T-helper 2 cell treated with Interferon-gamma antibody and Interleukin-4, amounts not matched to agents 5 μg/mL and 100 μg/mL, for 36 hours (primary cell): ENCODE data around the gene CTSO.

Source experiments
- DNase-seq: peaks from one replicate; pipeline ENCODE4 v3.0.0; 2021; ENCODE audit warnings: low spot score
- H3K27ac Mint-ChIP-seq: one replicate; pipeline ENCODE4 v1.8.0; 2021; ENCODE audit warnings: mild to moderate bottlenecking, mixed read lengths
- H3K27me3 Mint-ChIP-seq: one replicate; pipeline ENCODE4 v1.8.0; 2021; ENCODE audit warnings: low read depth, mixed read lengths
- H3K36me3 Mint-ChIP-seq: one replicate; pipeline ENCODE4 v1.8.0; 2021; ENCODE audit warnings: low read depth, mixed read lengths
- H3K4me1 Mint-ChIP-seq: one replicate; pipeline ENCODE4 v1.8.0; 2021; ENCODE audit warnings: low read depth, mixed read lengths
- H3K4me3 Mint-ChIP-seq: one replicate; pipeline ENCODE4 v1.8.0; 2022; ENCODE audit warnings: mild to moderate bottlenecking, moderate library complexity, mixed read lengths
- H3K9me3 Mint-ChIP-seq: one replicate; pipeline ENCODE4 v1.8.0; 2021; ENCODE audit warnings: mixed read lengths

CTSO gene, protein sequence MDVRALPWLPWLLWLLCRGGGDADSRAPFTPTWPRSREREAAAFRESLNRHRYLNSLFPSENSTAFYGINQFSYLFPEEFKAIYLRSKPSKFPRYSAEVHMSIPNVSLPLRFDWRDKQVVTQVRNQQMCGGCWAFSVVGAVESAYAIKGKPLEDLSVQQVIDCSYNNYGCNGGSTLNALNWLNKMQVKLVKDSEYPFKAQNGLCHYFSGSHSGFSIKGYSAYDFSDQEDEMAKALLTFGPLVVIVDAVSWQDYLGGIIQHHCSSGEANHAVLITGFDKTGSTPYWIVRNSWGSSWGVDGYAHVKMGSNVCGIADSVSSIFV

GRCh38 chr4:155953151-155954117 lies at the start of gene CTSO:
TSS of gene CTSO (minus strand) at chr4:155953866. CDS start at chr4:155953847, 19 bp downstream.
- Mint-ChIP-seq H3K9me3 (no peaks in the 10 kb centered on the region), H3K27me3 (peaks cover 9% of the 10 kb centered on the region), H3K4me1 (peaks cover 5% of the 10 kb centered on the region), H3K4me3 (peak within 1 kb of the TSS; percentile 97), H3K27ac (peak within 1 kb of the TSS; percentile 98), H3K36me3 (no peaks in the 10 kb centered on the region)
- peak; percentile 65 for DNase-seq

GRCh38 chr4:156000491-156000890 lies 46.8 kb upstream of the CTSO start:
- no peaks in the 10 kb centered on the region for H3K27me3 Mint-ChIP-seq
- H3K4me1 Mint-ChIP-seq = no peaks in the 10 kb centered on the region

DNA sequence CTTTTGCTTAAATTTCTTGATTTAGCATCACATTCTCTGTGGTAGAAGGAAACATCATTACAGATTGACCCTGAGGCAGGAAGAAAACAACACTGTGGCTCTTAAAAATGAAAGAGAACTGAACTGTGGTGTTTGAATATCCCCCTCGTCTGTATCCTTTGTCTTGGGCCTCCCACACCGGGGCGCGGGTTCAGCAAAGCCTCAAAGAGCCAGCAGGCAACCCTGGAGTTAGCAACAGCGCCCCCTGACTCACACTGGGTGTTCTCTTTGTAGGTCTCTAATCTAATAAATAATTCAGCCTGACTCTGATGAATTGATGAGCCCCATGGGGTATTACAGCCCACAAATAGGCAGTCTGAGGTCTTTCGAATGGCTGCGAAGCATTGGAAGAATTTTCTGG lies 46.1 kb upstream of the CTSO start:
- no peaks in the 10 kb centered on the region for H3K4me1 Mint-ChIP-seq
- no peak overlapping the region for H3K4me3 Mint-ChIP-seq
- no peaks in the 10 kb centered on the region for H3K27me3 Mint-ChIP-seq
- H3K36me3 Mint-ChIP-seq = no peaks in the 10 kb centered on the region
- no peak overlapping the region for H3K27ac Mint-ChIP-seq
- DNase-seq = no peak
- H3K9me3 Mint-ChIP-seq = no peaks in the 10 kb centered on the region

More at GRCh38 chr4:156000491-156000890, 46.8 kb upstream of the CTSO start:
- Mint-ChIP-seq H3K4me3 (no peak overlapping the region), H3K9me3 (no peaks in the 10 kb centered on the region), H3K36me3 (no peaks in the 10 kb centered on the region), H3K27ac (no peak overlapping the region)
- DNase-seq = no peak

- no peaks in the 10 kb centered on the region for H3K27me3 Mint-ChIP-seq
- DNase-seq = no peak
- no peak overlapping the region for H3K4me3 Mint-ChIP-seq
- H3K27ac Mint-ChIP-seq = no peak overlapping the region
- H3K4me1 Mint-ChIP-seq = no peaks in the 10 kb centered on the region
- no peaks in the 10 kb centered on the region for H3K9me3 Mint-ChIP-seq
- no peaks in the 10 kb centered on the region for H3K36me3 Mint-ChIP-seq
Observed at GRCh38 chr4:155995069-155995468, 41.4 kb upstream of the CTSO start.

- Mint-ChIP-seq H3K4me3 (no peak overlapping the region), H3K36me3 (no peaks in the 10 kb centered on the region), H3K9me3 (no peaks in the 10 kb centered on the region), H3K27me3 (no peaks in the 10 kb centered on the region), H3K27ac (no peak overlapping the region), H3K4me1 (no peaks in the 10 kb centered on the region)
- no peak for DNase-seq
Observed at GRCh38 chr4:155984106-155984797, 30.6 kb upstream of the CTSO start.

DNA sequence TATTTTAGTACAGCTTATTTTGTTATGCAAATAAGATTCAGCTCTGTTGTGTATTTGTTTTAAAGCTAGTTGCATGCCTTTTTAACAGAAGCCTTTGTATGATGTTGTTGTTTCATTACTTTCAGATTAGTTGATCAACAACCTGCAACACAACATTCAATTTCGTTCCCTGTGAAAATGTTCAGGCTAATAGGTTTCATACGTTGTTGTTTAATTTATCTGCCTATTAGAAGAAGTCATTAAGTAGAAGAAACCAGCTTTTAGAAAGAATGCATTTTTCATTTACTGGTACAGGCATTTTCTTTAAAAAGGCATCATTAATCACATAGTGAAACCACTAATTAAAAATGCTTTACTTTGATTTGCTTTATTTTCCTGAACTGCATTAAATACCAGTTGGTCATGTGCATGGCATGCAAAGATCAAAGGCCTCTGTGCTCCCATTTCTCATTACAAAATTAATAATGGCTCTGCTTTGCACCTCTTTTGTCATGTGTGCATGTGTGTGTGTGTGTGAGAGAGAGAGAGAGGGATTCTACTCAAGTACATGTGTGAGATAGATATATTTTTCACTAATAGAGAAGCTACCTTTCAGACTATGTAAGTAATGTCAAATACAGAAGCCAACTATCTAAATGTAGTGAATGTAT lies 29.2 kb upstream of the CTSO start:
- Mint-ChIP-seq H3K4me3 (no peak overlapping the region), H3K27ac (no peak overlapping the region), H3K9me3 (no peaks in the 10 kb centered on the region), H3K36me3 (no peaks in the 10 kb centered on the region), H3K27me3 (no peaks in the 10 kb centered on the region), H3K4me1 (no peaks in the 10 kb centered on the region)
- no peak for DNase-seq

- Mint-ChIP-seq H3K27me3 (no peaks in the 10 kb centered on the region), H3K36me3 (no peaks in the 10 kb centered on the region), H3K4me3 (no peak overlapping the region), H3K9me3 (no peaks in the 10 kb centered on the region), H3K4me1 (no peaks in the 10 kb centered on the region), H3K27ac (no peak overlapping the region)
- DNase-seq = no peak
Observed at GRCh38 chr4:155978810-155979209, 25.1 kb upstream of the CTSO start.

DNA sequence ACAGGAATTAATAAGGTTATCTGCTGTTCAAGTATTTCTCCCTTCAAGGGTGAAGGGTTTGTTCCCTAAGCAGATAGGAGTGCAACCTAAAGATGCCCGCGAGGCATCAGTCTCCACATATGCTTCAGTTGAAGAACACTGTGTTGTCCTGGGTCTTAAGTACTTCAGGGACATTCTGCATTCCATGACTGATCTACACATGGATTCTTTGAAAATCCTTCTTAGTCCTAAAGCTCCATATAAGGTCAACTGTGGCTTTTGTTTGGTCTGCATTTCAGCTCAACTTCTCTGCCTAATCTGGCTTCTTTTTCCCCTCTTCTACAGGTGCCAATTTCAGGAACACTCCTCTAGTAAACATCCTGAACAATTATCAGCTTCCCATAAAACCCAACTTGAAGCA lies 21.8 kb upstream of the CTSO start:
- DNase-seq = no peak
- Mint-ChIP-seq H3K27me3 (no peaks in the 10 kb centered on the region), H3K9me3 (no peaks in the 10 kb centered on the region), H3K4me3 (no peak overlapping the region), H3K36me3 (no peaks in the 10 kb centered on the region), H3K4me1 (no peaks in the 10 kb centered on the region), H3K27ac (no peak overlapping the region)

GRCh38 chr4:155974996-155975395 lies 21.3 kb upstream of the CTSO start:
- no peaks in the 10 kb centered on the region for H3K27me3 Mint-ChIP-seq
- H3K4me3 Mint-ChIP-seq = no peak overlapping the region
- H3K9me3 Mint-ChIP-seq = no peaks in the 10 kb centered on the region
- no peak for DNase-seq
- no peaks in the 10 kb centered on the region for H3K4me1 Mint-ChIP-seq
- H3K36me3 Mint-ChIP-seq = no peaks in the 10 kb centered on the region
- no peak overlapping the region for H3K27ac Mint-ChIP-seq

DNA sequence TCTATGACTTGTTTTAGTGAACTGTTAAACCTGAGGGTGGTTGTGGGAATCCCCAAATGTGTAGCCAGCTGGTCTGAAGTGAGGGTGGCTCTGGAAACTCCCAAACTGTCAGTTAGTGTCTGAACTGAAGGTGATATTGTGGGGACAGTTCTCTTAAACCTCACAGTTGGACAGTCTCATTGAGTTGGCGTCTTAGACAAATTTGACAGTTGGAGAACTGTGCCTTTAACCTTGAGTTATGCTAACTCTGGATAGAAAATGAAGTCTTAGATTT lies 20.7 kb upstream of the CTSO start:
- no peaks in the 10 kb centered on the region for H3K9me3 Mint-ChIP-seq
- H3K27me3 Mint-ChIP-seq = no peaks in the 10 kb centered on the region
- no peaks in the 10 kb centered on the region for H3K36me3 Mint-ChIP-seq
- no peaks in the 10 kb centered on the region for H3K4me1 Mint-ChIP-seq
- no peak overlapping the region for H3K27ac Mint-ChIP-seq
- H3K4me3 Mint-ChIP-seq = no peak overlapping the region
- DNase-seq = no peak

DNA sequence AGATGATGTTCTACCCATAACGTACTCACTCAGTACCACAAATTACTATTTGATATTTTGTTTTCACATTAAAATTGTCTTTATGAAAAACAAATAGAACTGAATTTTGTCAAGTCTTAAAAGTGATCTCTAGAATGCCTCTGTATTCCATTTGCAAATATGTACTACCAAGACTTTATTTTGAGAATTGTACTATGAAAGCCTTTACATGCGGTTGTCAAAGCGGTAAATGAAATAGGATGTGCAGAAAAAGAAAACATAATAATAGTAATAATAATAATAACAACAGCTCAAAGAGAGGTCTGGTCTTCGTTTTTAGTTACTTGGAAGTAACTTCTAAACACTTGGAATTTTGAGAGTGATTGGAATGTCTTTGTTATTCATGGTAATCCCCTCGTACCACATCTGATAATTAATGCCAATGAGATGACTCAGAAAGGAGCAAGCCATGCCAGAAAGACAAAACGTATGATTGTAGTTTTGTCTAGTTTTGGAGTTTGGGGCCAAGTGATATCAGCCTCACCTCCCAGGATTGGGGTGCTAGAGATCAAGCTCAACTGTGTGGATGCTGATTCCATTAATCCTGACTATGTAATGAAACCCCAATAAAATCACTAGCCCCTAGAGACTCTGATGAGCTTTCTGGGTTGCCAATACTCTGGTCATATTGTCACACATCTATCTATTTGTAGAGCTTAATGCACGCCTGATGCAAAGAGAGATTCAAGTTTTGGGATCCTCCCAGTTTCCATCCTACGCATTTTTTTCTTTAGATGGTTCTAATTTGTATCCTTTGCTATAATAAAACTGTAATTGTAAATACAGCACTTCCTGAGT lies 20.2 kb upstream of the CTSO start:
- H3K27ac Mint-ChIP-seq = no peak overlapping the region
- DNase-seq = no peak
- no peak overlapping the region for H3K4me3 Mint-ChIP-seq
- H3K36me3 Mint-ChIP-seq = no peaks in the 10 kb centered on the region
- no peaks in the 10 kb centered on the region for H3K27me3 Mint-ChIP-seq
- no peaks in the 10 kb centered on the region for H3K9me3 Mint-ChIP-seq
- no peaks in the 10 kb centered on the region for H3K4me1 Mint-ChIP-seq

GRCh38 chr4:155972098-155972497 lies 18.4 kb upstream of the CTSO start:
- DNase-seq = no peak
- H3K4me1 Mint-ChIP-seq = no peaks in the 10 kb centered on the region
- no peaks in the 10 kb centered on the region for H3K9me3 Mint-ChIP-seq
- no peaks in the 10 kb centered on the region for H3K27me3 Mint-ChIP-seq
- H3K27ac Mint-ChIP-seq = no peak overlapping the region
- H3K4me3 Mint-ChIP-seq = no peak overlapping the region
- no peaks in the 10 kb centered on the region for H3K36me3 Mint-ChIP-seq

DNA sequence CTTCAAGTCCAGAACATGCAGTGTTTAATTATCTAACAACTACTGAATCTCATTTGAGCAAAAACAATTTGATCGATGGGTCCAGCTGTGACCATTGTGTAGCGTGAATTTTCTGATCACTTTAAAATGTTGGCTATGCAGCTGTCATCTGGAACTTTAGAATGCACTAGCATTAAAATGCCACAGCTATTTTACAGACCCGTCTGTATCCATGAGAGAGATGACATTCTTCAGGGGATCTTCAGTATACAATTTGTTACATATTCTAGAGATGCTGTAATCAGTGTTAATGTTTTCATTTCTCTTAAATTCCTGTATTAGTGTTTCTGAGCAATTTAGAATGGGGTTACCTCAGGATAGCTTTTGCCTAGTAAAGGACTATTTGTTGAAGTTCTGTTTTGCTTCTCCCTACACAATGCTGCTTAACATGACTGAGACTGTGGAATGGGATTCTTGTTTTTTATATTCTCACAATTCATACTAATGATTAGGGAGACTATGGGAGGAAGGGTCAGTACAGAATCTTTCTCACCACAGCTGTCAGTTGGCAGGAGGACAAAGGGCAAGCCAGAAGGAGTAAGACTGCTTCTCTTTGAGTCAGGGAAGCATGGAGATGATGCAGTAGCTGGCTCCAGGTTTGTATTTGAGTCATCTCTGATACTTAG lies 13.2 kb upstream of the CTSO start:
- DNase-seq = no peak
- Mint-ChIP-seq H3K27me3 (no peaks in the 10 kb centered on the region), H3K4me3 (no peak overlapping the region), H3K27ac (no peak overlapping the region), H3K36me3 (no peaks in the 10 kb centered on the region), H3K9me3 (no peaks in the 10 kb centered on the region), H3K4me1 (peaks cover 4% of the 10 kb centered on the region)
